C4-2B (cell line): ENCODE results near the gene LRRC10B.

Experiments used
- CTCF ChIP-seq: fragments of 450-650 bp; conservative IDR thresholded peaks from 2 replicates; pipeline ENCODE4 v1.5.1; 2017; ENCODE audit warnings: mild to moderate bottlenecking
- ZFX ChIP-seq: fragments of 450-650 bp; IDR thresholded peaks from 2 replicates; pipeline ENCODE4 v1.6.1; 2017

GRCh38 chr11:61544466-61544865 lies 35.9 kb downstream of the LRRC10B start:
- TF ChIP-seq CTCF (no peak), ZFX (no peak)
